HepG2 (cell line): ENCODE data around the gene C18orf63. TPM values are rescaled to one million over a fixed set of nuclear protein-coding genes. Genes with fewer than 3 reads are reported as not detected.
A peak's percentile ranks its signal among the peaks of the same experiment; 100 is the strongest.

Experiments used
- ATF7 ChIP-seq, 2 experiments: fragments of 450-650 bp in 1 of 2; sonication (generic) in 1 of 2; formaldehyde crosslinking in 1 of 2; IDR thresholded peaks; 2 replicates each; pipeline versions ENCODE4 v1.4.0 to v1.6.1; 2016 to 2020; ENCODE audit warnings: antibody characterized with exemption in 1 of 2, mild to moderate bottlenecking in 1 of 2, missing genetic modification reagents in 1 of 2
- FIP1L1 ChIP-seq: fragments of 200-400 bp; formaldehyde crosslinking; IDR thresholded peaks from 2 replicates; pipeline ENCODE4 v1.6.1; 2018; ENCODE audit warnings: low read depth, mild to moderate bottlenecking, low read length, moderate library complexity, borderline replicate concordance; ENCODE audit not compliant: insufficient read depth
- FOXM1 ChIP-seq: sonication (generic); formaldehyde crosslinking; IDR thresholded peaks from 2 replicates; pipeline ENCODE4 v1.5.0; 2020; ENCODE audit warnings: missing genetic modification reagents
- GATAD2A ChIP-seq: IDR thresholded peaks from 2 replicates; pipeline ENCODE4 v1.6.1; 2016
- MAFK ChIP-seq, 2 experiments: IDR thresholded peaks in 1 of 2; conservative IDR thresholded peaks in 1 of 2; 2 replicates each; pipeline ENCODE4 v1.6.1; 2011; ENCODE audit warnings: improper control_type of control experiment in 2 of 2, low read length in 2 of 2
- MTA3 ChIP-seq: sonication (generic); formaldehyde crosslinking; IDR thresholded peaks from 2 replicates; pipeline ENCODE4 v1.4.0; 2020; ENCODE audit warnings: missing genetic modification reagents
- MZF1 ChIP-seq: sonication (generic); formaldehyde crosslinking; IDR thresholded peaks from 2 replicates; pipeline ENCODE4 v1.8.1; 2023; ENCODE audit warnings: mild to moderate bottlenecking, missing genetic modification reagents, borderline replicate concordance
- NR2F2 ChIP-seq: IDR thresholded peaks from 2 replicates; pipeline ENCODE4 v1.6.1; 2012; ENCODE audit warnings: low read depth, inconsistent platforms, borderline replicate concordance
- POGZ ChIP-seq: sonication (generic); formaldehyde crosslinking; IDR thresholded peaks from 2 replicates; pipeline ENCODE4 v1.4.0; 2020; ENCODE audit warnings: mild to moderate bottlenecking, missing genetic modification reagents
- SNAPC2 ChIP-seq: sonication (generic); formaldehyde crosslinking; IDR thresholded peaks from 2 replicates; pipeline ENCODE4 v1.8.1; 2022; ENCODE audit warnings: mild to moderate bottlenecking, missing genetic modification reagents
- SRY ChIP-seq: sonication (generic); formaldehyde crosslinking; IDR thresholded peaks from 2 replicates; pipeline ENCODE4 v1.8.0; 2022; ENCODE audit warnings: mild to moderate bottlenecking, missing genetic modification reagents
- SYNCRIP ChIP-seq: fragments of 200-400 bp; formaldehyde crosslinking; IDR thresholded peaks from 2 replicates; pipeline ENCODE4 v1.6.1; 2018; ENCODE audit warnings: mild to moderate bottlenecking, low read depth, low read length; ENCODE audit not compliant: insufficient read depth
- XBP1 ChIP-seq: sonication (generic); formaldehyde crosslinking; IDR thresholded peaks from 2 replicates; pipeline ENCODE4 v1.5.0; 2020; ENCODE audit warnings: missing genetic modification reagents
- ZNF276 ChIP-seq: sonication (generic); formaldehyde crosslinking; IDR thresholded peaks from 2 replicates; pipeline ENCODE4 v1.4.0; 2020; ENCODE audit warnings: mild to moderate bottlenecking, low read depth, missing genetic modification reagents
- ZNF713 ChIP-seq: sonication (generic); formaldehyde crosslinking; IDR thresholded peaks from 2 replicates; pipeline ENCODE4 v1.4.0; 2020; ENCODE audit warnings: mild to moderate bottlenecking, missing genetic modification reagents
- ZNF883 ChIP-seq: sonication (generic); formaldehyde crosslinking; IDR thresholded peaks from 2 replicates; pipeline ENCODE4 v1.5.1; 2020; ENCODE audit warnings: mild to moderate bottlenecking, missing genetic modification reagents; ENCODE audit errors: not compliant biosample characterization
- ZSCAN29 ChIP-seq: sonication (generic); formaldehyde crosslinking; conservative IDR thresholded peaks from 2 replicates; pipeline ENCODE4 v1.4.0; 2020; ENCODE audit warnings: mild to moderate bottlenecking, missing genetic modification reagents
- polyA plus RNA-seq, 8 experiments: library from polyadenylated mRNA; depleted of rRNA in 3 of 8; stranded (reverse) in 7 of 8; unstranded in 1 of 8; fragments of >200 nt; fragmentation: Illumina TruSeq in 4 of 8; extraction: Trizol in 4 of 8; gene quantifications; 2 replicates each; pipeline versions ENCODE4 v1.2.1 to v1.2.3, GENCODE V29; 2011 to 2016; ENCODE audit warnings: low read depth in 4 of 8, missing spikeins in 1 of 8, mixed read lengths in 1 of 8; ENCODE audit not compliant: insufficient read depth in 1 of 8
- total RNA-seq, 5 experiments: library from RNA; depleted of rRNA; stranded (reverse); fragments of >200 nt; fragmentation: Illumina TruSeq; extraction: Trizol; gene quantifications; 2 replicates each; pipeline ENCODE4 v1.2.3, GENCODE V29; 2016; ENCODE audit warnings: low read depth in 1 of 5
- TF ChIP-seq, protein P1 (sequence below): sonication (generic); formaldehyde crosslinking; IDR thresholded peaks from 2 replicates; pipeline ENCODE4 v1.5.0; 2020; ENCODE audit warnings: mild to moderate bottlenecking, missing genetic modification reagents
- TF ChIP-seq, protein P2 (sequence below), 2 experiments: sonication (generic) in 1 of 2; formaldehyde crosslinking in 1 of 2; IDR thresholded peaks; 2 replicates each; pipeline versions ENCODE4 v1.4.0 to v1.6.1; 2018 to 2020; ENCODE audit warnings: missing genetic modification reagents in 2 of 2, borderline replicate concordance in 1 of 2, low read depth in 1 of 2, mild to moderate bottlenecking in 1 of 2, missing biosample characterization in 1 of 2
- TF ChIP-seq, protein P3 (sequence below): IDR thresholded peaks from 2 replicates; pipeline ENCODE4 v1.6.1; 2012; ENCODE audit warnings: low read length, improper control_type of control experiment

Gene C18orf63
- total and polyA plus RNA-seq, 2 of the 13 experiments (the other 11 are each of a cell fraction or from before 2014, with no cell fraction given), result 0.01 TPM; not detected in 1

DNA sequence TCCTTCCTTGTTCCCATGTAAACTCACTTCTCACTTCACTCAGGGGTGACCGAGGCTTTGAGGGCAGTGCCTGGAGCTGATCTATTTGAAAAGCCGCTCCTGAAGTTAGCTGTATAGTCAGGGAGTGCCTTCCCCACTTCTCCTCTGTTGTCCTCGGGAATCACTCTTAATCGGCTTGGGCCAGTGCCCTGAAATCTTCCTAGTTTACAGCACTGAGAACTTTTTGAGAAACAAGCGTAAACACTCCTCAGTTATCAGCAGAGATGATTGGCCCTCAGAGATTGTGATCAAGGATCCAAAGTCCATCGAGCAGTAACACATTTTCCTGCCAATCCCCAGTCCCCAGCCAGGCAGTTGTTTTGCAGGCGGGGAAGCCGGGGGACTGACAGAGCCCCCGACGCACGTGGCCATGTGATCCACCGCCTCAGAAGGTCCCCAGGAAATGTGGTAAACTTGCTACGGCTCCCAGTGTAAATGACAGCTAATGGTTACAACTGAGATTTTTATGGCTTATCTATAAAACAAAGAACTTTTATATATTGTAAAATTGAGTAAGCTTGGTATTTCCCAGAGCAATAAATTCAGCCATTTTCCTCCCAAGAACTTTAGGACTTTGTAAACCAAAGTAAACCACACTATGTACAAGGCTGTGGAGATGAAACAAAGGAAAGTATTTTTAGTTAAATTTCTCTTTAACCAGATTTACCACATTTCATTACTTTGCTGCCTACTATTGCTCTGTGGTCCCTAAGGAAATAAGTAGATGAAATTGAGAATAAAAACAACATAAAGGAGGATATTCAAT lies 53.5 kb downstream of the C18orf63 start (continued):
- no peak for TF ChIP-seq MZF1 (CRISPR knock-in tag)
- no peak for TF ChIP-seq MTA3 (CRISPR knock-in tag)
- TF ChIP-seq, protein P1, sequence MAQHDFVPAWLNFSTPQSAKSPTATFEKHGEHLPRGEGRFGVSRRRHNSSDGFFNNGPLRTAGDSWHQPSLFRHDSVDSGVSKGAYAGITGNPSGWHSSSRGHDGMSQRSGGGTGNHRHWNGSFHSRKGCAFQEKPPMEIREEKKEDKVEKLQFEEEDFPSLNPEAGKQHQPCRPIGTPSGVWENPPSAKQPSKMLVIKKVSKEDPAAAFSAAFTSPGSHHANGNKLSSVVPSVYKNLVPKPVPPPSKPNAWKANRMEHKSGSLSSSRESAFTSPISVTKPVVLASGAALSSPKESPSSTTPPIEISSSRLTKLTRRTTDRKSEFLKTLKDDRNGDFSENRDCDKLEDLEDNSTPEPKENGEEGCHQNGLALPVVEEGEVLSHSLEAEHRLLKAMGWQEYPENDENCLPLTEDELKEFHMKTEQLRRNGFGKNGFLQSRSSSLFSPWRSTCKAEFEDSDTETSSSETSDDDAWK, result no peak
- no peak for TF ChIP-seq FOXM1 (CRISPR knock-in tag)
- TF ChIP-seq GATAD2A (CRISPR knock-in tag), result peak; percentile 25
- TF ChIP-seq SRY (CRISPR knock-in tag), result no peak
- no peak for TF ChIP-seq FIP1L1
- TF ChIP-seq ATF7 (IDR thresholded peaks at IDR 0.05), result no peak
- TF ChIP-seq ATF7 (CRISPR knock-in tag; IDR thresholded peaks at IDR 0.05), result no peak
- TF ChIP-seq, protein P2, sequence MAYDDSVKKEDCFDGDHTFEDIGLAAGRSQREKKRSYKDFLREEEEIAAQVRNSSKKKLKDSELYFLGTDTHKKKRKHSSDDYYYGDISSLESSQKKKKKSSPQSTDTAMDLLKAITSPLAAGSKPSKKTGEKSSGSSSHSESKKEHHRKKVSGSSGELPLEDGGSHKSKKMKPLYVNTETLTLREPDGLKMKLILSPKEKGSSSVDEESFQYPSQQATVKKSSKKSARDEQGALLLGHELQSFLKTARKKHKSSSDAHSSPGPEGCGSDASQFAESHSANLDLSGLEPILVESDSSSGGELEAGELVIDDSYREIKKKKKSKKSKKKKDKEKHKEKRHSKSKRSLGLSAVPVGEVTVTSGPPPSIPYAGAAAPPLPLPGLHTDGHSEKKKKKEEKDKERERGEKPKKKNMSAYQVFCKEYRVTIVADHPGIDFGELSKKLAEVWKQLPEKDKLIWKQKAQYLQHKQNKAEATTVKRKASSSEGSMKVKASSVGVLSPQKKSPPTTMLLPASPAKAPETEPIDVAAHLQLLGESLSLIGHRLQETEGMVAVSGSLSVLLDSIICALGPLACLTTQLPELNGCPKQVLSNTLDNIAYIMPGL (CRISPR knock-in tag; IDR thresholded peaks at IDR 0.05; ENCODE audit: borderline replicate concordance in 1 of 2, low read depth in 1 of 2), result 0 out of 4 replicates have a peak, but pooled peaks of 1 of the 2 experiments have one; percentile 27
- TF ChIP-seq ZNF276 (CRISPR knock-in tag), result no peak
- 0 out of 2 replicates have a peak, but pooled peaks have one; percentile 23 for TF ChIP-seq SNAPC2 (CRISPR knock-in tag)
- no peak for TF ChIP-seq SYNCRIP
- TF ChIP-seq ZNF713, result no peak
- no peak for TF ChIP-seq XBP1 (CRISPR knock-in tag)
- TF ChIP-seq ZSCAN29 (CRISPR knock-in tag), result no peak
- TF ChIP-seq MAFK (conservative IDR thresholded peaks at IDR 0.05 in 1 of 2, IDR thresholded peaks at IDR 0.05 in 1 of 2; ENCODE audit: low read length in 2 of 2), result no peak
- peak; percentile 34 for TF ChIP-seq ZNF883 (CRISPR knock-in tag)
- TF ChIP-seq POGZ, result peak; percentile 42; the same call in 1 of the 2 replicates
- TF ChIP-seq, protein P3, sequence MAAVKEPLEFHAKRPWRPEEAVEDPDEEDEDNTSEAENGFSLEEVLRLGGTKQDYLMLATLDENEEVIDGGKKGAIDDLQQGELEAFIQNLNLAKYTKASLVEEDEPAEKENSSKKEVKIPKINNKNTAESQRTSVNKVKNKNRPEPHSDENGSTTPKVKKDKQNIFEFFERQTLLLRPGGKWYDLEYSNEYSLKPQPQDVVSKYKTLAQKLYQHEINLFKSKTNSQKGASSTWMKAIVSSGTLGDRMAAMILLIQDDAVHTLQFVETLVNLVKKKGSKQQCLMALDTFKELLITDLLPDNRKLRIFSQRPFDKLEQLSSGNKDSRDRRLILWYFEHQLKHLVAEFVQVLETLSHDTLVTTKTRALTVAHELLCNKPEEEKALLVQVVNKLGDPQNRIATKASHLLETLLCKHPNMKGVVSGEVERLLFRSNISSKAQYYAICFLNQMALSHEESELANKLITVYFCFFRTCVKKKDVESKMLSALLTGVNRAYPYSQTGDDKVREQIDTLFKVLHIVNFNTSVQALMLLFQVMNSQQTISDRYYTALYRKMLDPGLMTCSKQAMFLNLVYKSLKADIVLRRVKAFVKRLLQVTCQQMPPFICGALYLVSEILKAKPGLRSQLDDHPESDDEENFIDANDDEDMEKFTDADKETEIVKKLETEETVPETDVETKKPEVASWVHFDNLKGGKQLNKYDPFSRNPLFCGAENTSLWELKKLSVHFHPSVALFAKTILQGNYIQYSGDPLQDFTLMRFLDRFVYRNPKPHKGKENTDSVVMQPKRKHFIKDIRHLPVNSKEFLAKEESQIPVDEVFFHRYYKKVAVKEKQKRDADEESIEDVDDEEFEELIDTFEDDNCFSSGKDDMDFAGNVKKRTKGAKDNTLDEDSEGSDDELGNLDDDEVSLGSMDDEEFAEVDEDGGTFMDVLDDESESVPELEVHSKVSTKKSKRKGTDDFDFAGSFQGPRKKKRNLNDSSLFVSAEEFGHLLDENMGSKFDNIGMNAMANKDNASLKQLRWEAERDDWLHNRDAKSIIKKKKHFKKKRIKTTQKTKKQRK, result no peak
- no peak for TF ChIP-seq NR2F2
